SK-N-SH (cell line): ENCODE results near the gene SSR4. TPM values are rescaled to one million over a fixed set of nuclear protein-coding genes. Genes with fewer than 3 reads are reported as not detected.
"Not testable (repeated sequence)": the region's sequence is repeated elsewhere in the genome, so short reads cannot be mapped to it uniquely, and the experiment has no call there.

Experiments
- CTCF ChIA-PET: fragments of 300-600, 350-600 bp; formaldehyde crosslinking; extraction: SDS; loops from one replicate; lab custom pipeline; 2021; lab: Yijun Ruan, JAX
- POLR2A ChIA-PET: fragments of 350-600 bp; sonication (Branson Sonifier 250); formaldehyde crosslinking; extraction: SDS; loops from one replicate; lab custom pipeline; 2020; ENCODE audit warnings: antibody characterized with exemption, inconsistent platforms; lab: Yijun Ruan, JAX
- DNase-seq: peaks from one replicate; pipeline ENCODE4 v3.0.0; 2012
- H2AFZ ChIP-seq: fragments of 200-600 bp; sonication (generic); 2 replicates; pipeline ENCODE4 v1.8.1; 2016; ENCODE audit warnings: antibody characterized with exemption, mild to moderate bottlenecking, low read depth
- H3F3A ChIP-seq: fragments of 200-600 bp; sonication (generic); replicated peaks from 2 replicates; pipeline ENCODE3; 2016; ENCODE audit warnings: antibody characterized with exemption, mild to moderate bottlenecking; ENCODE audit not compliant: insufficient read depth
- H3K27ac ChIP-seq, 2 experiments: fragments of 200-500 bp in 1 of 2; fragments of 200-600 bp in 1 of 2; sonication (Bioruptor generic) in 1 of 2; sonication (generic), shearing (Covaris generic) in 1 of 2; 2 replicates each; pipeline versions ENCODE4 v1.5.1 to v1.6.1; 2014 to 2016; ENCODE audit warnings: low read depth in 2 of 2, inconsistent platforms in 1 of 2, low read length in 1 of 2, mild to moderate bottlenecking in 1 of 2, mixed read lengths in 1 of 2
- H3K27me3 ChIP-seq: fragments of 200-600 bp; sonication (generic), shearing (Covaris generic); 2 replicates; pipeline ENCODE4 v1.6.1; 2016; ENCODE audit warnings: mixed run types; ENCODE audit not compliant: insufficient read depth
- H3K36me3 ChIP-seq, 2 experiments: fragments of 200-500 bp in 1 of 2; fragments of 200-600 bp in 1 of 2; sonication (Bioruptor generic) in 1 of 2; sonication (generic) in 1 of 2; replicated peaks in 1 of 2; 2 replicates each; pipeline versions ENCODE3 to v1.5.1; 2014 to 2016; ENCODE audit warnings: low read length in 1 of 2, mild to moderate bottlenecking in 1 of 2; ENCODE audit not compliant: insufficient read depth in 2 of 2, control insufficient read depth in 1 of 2
- H3K4me1 ChIP-seq, 2 experiments: fragments of 200-500 bp in 1 of 2; fragments of 200-600 bp in 1 of 2; sonication (Bioruptor generic) in 1 of 2; sonication (generic), shearing (Covaris generic) in 1 of 2; 2 replicates each; pipeline versions ENCODE4 v1.5.1 to v1.6.1; 2014 to 2016; ENCODE audit warnings: low read depth in 1 of 2, low read length in 1 of 2, mixed run types in 1 of 2; ENCODE audit not compliant: insufficient read depth in 2 of 2, control insufficient read depth in 1 of 2
- H3K4me2 ChIP-seq: fragments of 200-600 bp; sonication (generic), shearing (Covaris generic); 2 replicates; pipeline ENCODE4 v1.6.1; 2017; ENCODE audit warnings: mixed run types
- H3K4me3 ChIP-seq, 2 experiments: fragments of 200-500 bp in 1 of 2; fragments of 200-600 bp in 1 of 2; sonication (Bioruptor generic) in 1 of 2; sonication (generic), shearing (Covaris generic) in 1 of 2; 2 replicates each; pipeline versions ENCODE4 v1.5.1 to v1.8.1; 2014 to 2016; ENCODE audit warnings: low read depth in 2 of 2, inconsistent platforms in 1 of 2, low read length in 1 of 2, mild to moderate bottlenecking in 1 of 2, mixed read lengths in 1 of 2, moderate library complexity in 1 of 2
- H3K79me2 ChIP-seq: fragments of 200-600 bp; sonication (generic); 2 replicates; pipeline ENCODE4 v1.8.1; 2017; ENCODE audit warnings: mild to moderate bottlenecking; ENCODE audit not compliant: insufficient read depth
- H3K9ac ChIP-seq: fragments of 200-600 bp; sonication (generic); 2 replicates; pipeline ENCODE4 v1.6.1; 2017; ENCODE audit warnings: mixed run types
- H3K9me2 ChIP-seq: fragments of 200-600 bp; sonication (generic); 2 replicates; pipeline ENCODE4 v1.6.1; 2017; ENCODE audit warnings: mixed run types
- H3K9me3 ChIP-seq: fragments of 200-600 bp; sonication (generic); 2 replicates; pipeline ENCODE4 v1.6.1; 2017; ENCODE audit warnings: mixed run types, mild to moderate bottlenecking, moderate library complexity
- H4K20me1 ChIP-seq: fragments of 200-600 bp; sonication (generic); 2 replicates; pipeline ENCODE4 v1.6.1; 2017; ENCODE audit warnings: mild to moderate bottlenecking, mixed run types; ENCODE audit not compliant: insufficient read depth
- ELF1 ChIP-seq: IDR thresholded peaks from 2 replicates; pipeline ENCODE4 v1.4.0; 2012
- EP300 ChIP-seq, 2 experiments: IDR thresholded peaks; 2 replicates each; pipeline versions ENCODE4 v1.4.0 to v1.6.1; 2012; ENCODE audit warnings: borderline replicate concordance in 1 of 2, low read depth in 1 of 2, low read length in 1 of 2
- EZH2phosphoT487 ChIP-seq: fragments of 200-600 bp; sonication (generic); IDR thresholded peaks from 2 replicates; pipeline ENCODE4 v1.6.1; 2017; ENCODE audit warnings: low read depth, mixed run types, mild to moderate bottlenecking, antibody characterized with exemption, moderate library complexity, borderline replicate concordance
- FOXJ3 ChIP-seq: sonication (generic); formaldehyde crosslinking; IDR thresholded peaks from 2 replicates; pipeline ENCODE4 v1.5.1; 2020; ENCODE audit warnings: mild to moderate bottlenecking, missing genetic modification reagents
- GABPA ChIP-seq: IDR thresholded peaks from 2 replicates; pipeline ENCODE4 v1.4.0; 2012; ENCODE audit warnings: low read depth, mild to moderate bottlenecking
- MEF2A ChIP-seq: IDR thresholded peaks from 2 replicates; pipeline ENCODE4 v1.4.0; 2012; ENCODE audit warnings: low read depth, borderline replicate concordance
- NFIC ChIP-seq: IDR thresholded peaks from 2 replicates; pipeline ENCODE4 v1.4.0; 2012; ENCODE audit warnings: borderline replicate concordance
- NRF1 ChIP-seq: IDR thresholded peaks from 2 replicates; pipeline ENCODE4 v1.6.1; 2012; ENCODE audit warnings: low read depth, mild to moderate bottlenecking, low read length
- RFX5 ChIP-seq: IDR thresholded peaks from 2 replicates; pipeline ENCODE4 v1.6.1; 2012; ENCODE audit warnings: mild to moderate bottlenecking, improper control_type of control experiment, low read length
- RXRA ChIP-seq: IDR thresholded peaks from 2 replicates; pipeline ENCODE4 v1.4.0; 2012; ENCODE audit warnings: low read depth, mild to moderate bottlenecking, borderline replicate concordance
- WGBS: methylation state at CpG from one replicate; pipeline ENCODE4 v1.1.6; 2017; ENCODE audit warnings: low lambda C conversion rate; 5-methylcytosine and 5-hydroxymethylcytosine counted together
- polyA plus RNA-seq, 3 experiments: library from polyadenylated mRNA; depleted of rRNA; stranded (reverse); fragments of >200 nt; gene quantifications; 2 replicates each; pipeline ENCODE4 v1.2.3, GENCODE V29; 2012
- TF ChIP-seq, protein P1 (sequence below): IDR thresholded peaks from 2 replicates; pipeline ENCODE4 v1.4.0; 2012; ENCODE audit warnings: low read depth, borderline replicate concordance
- TF ChIP-seq, protein P2 (sequence below): fragments of 150-350 bp; IDR thresholded peaks from 2 replicates; pipeline ENCODE4 v1.6.1; 2017; ENCODE audit warnings: antibody characterized with exemption, low read length, low read depth, borderline replicate concordance
- TF ChIP-seq, protein P3 (sequence below): IDR thresholded peaks from 2 replicates; pipeline ENCODE4 v1.4.0; 2012; ENCODE audit warnings: low read depth
- TF ChIP-seq, protein P4 (sequence below): IDR thresholded peaks from 2 replicates; pipeline ENCODE4; 2012
- TF ChIP-seq, protein P5 (sequence below): IDR thresholded peaks from 2 replicates; pipeline ENCODE4 v1.6.1; 2012; ENCODE audit warnings: mild to moderate bottlenecking, low read depth, low read length, moderate library complexity

Gene SSR4
- polyA plus RNA-seq, 1 of the 3 experiments (the other 2 are of a cell fraction), result 367 TPM

DNA sequence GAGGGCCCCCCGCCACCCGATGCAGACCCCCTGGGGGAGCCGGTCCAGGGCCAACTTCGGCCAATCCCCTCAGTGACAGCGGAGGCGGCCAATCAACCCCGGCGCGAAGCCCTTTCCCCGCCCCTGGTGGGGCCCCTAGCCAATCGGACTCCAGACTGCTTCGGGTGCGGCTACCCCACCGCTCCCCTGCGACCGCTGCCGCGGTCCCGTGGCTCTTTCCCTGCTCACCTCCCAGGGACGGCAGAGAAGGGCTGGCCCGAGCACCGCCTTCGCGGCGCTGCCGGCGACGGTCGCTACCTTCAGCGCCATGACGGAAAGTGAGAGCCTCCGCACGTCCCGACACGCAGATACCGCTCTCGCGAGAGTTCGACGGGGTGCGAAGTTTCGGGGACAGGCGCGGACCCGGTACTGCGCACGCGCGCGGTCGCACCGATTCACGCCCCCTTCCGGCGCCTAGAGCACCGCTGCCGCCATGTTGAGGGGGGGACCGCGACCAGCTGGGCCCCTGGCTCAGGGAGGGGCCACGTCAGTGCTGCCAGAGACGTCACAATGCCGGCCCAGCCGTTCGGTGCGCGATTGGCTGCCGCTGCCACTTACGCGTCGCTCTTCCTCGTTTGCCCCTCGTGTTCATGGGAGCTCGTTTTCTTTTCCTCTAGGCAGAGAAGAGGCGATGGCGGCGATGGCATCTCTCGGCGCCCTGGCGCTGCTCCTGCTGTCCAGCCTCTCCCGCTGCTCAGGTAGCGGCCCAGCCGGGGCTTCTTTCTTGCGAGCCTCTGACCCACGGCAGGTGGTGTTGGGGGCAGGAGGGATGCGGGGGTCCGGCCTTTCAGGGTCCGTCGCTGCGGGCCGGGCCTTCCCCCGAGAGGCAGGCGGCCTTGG lies at the start of gene SSR4, which contains the start of gene IDH3G (continued):
- TF ChIP-seq, protein P1, sequence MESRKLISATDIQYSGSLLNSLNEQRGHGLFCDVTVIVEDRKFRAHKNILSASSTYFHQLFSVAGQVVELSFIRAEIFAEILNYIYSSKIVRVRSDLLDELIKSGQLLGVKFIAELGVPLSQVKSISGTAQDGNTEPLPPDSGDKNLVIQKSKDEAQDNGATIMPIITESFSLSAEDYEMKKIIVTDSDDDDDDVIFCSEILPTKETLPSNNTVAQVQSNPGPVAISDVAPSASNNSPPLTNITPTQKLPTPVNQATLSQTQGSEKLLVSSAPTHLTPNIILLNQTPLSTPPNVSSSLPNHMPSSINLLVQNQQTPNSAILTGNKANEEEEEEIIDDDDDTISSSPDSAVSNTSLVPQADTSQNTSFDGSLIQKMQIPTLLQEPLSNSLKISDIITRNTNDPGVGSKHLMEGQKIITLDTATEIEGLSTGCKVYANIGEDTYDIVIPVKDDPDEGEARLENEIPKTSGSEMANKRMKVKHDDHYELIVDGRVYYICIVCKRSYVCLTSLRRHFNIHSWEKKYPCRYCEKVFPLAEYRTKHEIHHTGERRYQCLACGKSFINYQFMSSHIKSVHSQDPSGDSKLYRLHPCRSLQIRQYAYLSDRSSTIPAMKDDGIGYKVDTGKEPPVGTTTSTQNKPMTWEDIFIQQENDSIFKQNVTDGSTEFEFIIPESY, result peak; percentile 95
- peak; percentile 71 for TF ChIP-seq NRF1
- TF ChIP-seq, protein P2, sequence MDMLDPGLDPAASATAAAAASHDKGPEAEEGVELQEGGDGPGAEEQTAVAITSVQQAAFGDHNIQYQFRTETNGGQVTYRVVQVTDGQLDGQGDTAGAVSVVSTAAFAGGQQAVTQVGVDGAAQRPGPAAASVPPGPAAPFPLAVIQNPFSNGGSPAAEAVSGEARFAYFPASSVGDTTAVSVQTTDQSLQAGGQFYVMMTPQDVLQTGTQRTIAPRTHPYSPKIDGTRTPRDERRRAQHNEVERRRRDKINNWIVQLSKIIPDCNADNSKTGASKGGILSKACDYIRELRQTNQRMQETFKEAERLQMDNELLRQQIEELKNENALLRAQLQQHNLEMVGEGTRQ, result no peak
- no peak for TF ChIP-seq MEF2A
- no peak for TF ChIP-seq EZH2phosphoT487
- TF ChIP-seq, protein P3, sequence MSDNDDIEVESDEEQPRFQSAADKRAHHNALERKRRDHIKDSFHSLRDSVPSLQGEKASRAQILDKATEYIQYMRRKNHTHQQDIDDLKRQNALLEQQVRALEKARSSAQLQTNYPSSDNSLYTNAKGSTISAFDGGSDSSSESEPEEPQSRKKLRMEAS, result peak; percentile 94
- peak; percentile 74 for TF ChIP-seq RFX5
- TF ChIP-seq FOXJ3 (CRISPR knock-in tag), result no peak
- TF ChIP-seq RXRA, result no peak
- TF ChIP-seq, all 33 proteins: peak for 14

DNA sequence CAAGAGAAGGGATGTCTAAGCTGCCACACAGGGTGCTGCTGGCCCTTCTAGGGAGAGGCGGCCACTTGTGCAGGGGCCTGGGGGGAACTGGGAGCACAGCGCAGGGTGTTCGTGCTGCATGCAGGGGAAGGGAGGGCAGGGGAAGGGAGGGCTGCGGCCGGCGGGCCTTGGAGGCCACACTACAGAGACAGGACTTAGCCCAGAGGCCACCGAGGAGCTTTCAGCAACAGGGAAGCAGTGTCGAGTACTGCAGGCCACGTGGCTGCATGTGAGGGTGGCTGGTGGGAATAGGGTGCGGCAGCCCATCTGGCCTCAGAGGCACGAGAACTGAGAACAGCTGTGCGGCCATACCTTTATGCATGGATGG lies 49.4 kb upstream of the SSR4 start:
- H3K79me2 ChIP-seq, DNase-seq, H2AFZ ChIP-seq, POLR2A ChIA-PET, H3K9me2 ChIP-seq, H3K36me3 ChIP-seq, CTCF ChIA-PET, H3K27ac ChIP-seq, H3K4me3 ChIP-seq, H3K27me3 ChIP-seq, H3F3A ChIP-seq, H4K20me1 ChIP-seq, H3K4me1 ChIP-seq, H3K4me2 ChIP-seq, H3K9me3 ChIP-seq, H3K9ac ChIP-seq: not testable (repeated sequence)
- WGBS, result 67% methylated on average over 7 of the region's 12 CpGs

DNA sequence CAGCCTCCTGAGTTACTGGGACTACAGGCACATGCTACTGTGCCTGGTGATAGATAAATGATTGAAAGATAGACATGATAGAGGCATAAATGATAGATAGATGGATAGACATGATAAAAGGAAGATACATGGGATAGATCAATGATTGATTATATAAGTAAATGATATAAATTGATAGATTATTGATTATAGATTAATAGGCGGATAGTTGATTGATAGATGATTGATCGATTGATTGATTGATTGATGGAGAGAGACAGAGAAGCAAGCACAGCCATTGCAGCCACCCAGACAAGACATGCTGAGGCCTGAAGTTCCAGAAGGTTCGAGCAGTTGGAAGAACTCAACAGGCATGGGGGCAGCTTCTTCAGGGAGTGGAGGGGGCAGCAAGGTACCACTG lies 48.1 kb upstream of the SSR4 start:
- H4K20me1 ChIP-seq, result no peaks in the 10 kb centered on the region
- H3K9me3 ChIP-seq, result no peaks in the 10 kb centered on the region
- H3K4me1 ChIP-seq, result no peaks in the 10 kb centered on the region; a peak in 1 of 4 replicates
- no peaks in the 10 kb centered on the region for H3K79me2 ChIP-seq
- H3K9me2 ChIP-seq, result no peaks in the 10 kb centered on the region
- no peak overlapping the region for H3K9ac ChIP-seq
- H3K27ac ChIP-seq, result no peak overlapping the region
- POLR2A ChIA-PET, result no interaction called here
- no peak overlapping the region for H2AFZ ChIP-seq
- no peaks in the 10 kb centered on the region; the same call in 1 of the 2 replicates for H3K27me3 ChIP-seq
- DNase-seq, result no peak
- 35% methylated on average over 3 of the region's 3 CpGs for WGBS
- CTCF ChIA-PET, result no interaction called here
- no peaks in the 10 kb centered on the region for H3K36me3 ChIP-seq
- no peak overlapping the region for H3K4me3 ChIP-seq
- H3K4me2 ChIP-seq, result no peak overlapping the region
- H3F3A ChIP-seq, result no peaks in the 10 kb centered on the region
- TF ChIP-seq, protein P4, sequence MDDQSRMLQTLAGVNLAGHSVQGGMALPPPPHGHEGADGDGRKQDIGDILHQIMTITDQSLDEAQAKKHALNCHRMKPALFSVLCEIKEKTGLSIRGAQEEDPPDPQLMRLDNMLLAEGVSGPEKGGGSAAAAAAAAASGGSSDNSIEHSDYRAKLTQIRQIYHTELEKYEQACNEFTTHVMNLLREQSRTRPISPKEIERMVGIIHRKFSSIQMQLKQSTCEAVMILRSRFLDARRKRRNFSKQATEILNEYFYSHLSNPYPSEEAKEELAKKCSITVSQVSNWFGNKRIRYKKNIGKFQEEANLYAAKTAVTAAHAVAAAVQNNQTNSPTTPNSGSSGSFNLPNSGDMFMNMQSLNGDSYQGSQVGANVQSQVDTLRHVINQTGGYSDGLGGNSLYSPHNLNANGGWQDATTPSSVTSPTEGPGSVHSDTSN, result no peak
- TF ChIP-seq RFX5 (no peak), ELF1 (no peak), NFIC (no peak), GABPA (no peak), EP300 (IDR thresholded peaks at IDR 0.05; ENCODE audit: borderline replicate concordance in 1 of 2, low read depth in 1 of 2, low read length in 1 of 2) (no peak)
- TF ChIP-seq, protein P2, result no peak
- TF ChIP-seq, protein P5, sequence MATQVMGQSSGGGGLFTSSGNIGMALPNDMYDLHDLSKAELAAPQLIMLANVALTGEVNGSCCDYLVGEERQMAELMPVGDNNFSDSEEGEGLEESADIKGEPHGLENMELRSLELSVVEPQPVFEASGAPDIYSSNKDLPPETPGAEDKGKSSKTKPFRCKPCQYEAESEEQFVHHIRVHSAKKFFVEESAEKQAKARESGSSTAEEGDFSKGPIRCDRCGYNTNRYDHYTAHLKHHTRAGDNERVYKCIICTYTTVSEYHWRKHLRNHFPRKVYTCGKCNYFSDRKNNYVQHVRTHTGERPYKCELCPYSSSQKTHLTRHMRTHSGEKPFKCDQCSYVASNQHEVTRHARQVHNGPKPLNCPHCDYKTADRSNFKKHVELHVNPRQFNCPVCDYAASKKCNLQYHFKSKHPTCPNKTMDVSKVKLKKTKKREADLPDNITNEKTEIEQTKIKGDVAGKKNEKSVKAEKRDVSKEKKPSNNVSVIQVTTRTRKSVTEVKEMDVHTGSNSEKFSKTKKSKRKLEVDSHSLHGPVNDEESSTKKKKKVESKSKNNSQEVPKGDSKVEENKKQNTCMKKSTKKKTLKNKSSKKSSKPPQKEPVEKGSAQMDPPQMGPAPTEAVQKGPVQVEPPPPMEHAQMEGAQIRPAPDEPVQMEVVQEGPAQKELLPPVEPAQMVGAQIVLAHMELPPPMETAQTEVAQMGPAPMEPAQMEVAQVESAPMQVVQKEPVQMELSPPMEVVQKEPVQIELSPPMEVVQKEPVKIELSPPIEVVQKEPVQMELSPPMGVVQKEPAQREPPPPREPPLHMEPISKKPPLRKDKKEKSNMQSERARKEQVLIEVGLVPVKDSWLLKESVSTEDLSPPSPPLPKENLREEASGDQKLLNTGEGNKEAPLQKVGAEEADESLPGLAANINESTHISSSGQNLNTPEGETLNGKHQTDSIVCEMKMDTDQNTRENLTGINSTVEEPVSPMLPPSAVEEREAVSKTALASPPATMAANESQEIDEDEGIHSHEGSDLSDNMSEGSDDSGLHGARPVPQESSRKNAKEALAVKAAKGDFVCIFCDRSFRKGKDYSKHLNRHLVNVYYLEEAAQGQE, result no peak
